Measurements from ENCODE around the gene SVIL.
"Not testable (repeated sequence)": the region's sequence is repeated elsewhere in the genome, so short reads cannot be mapped to it uniquely, and the experiment has no call there.

Gene SVIL

GRCh38 chr10:29607576-29607975 is 27.2 kb downstream of the SVIL start:
- in situ Hi-C loops (cut with HindIII; ENCODE audit: low sequenced_read_pairs): no loop called here
- DNase-seq (ENCODE audit: low read depth): no peak
- TF ChIP-seq CTCF (IDR thresholded peaks at IDR 0.05; ENCODE audit: low read depth, low read length, missing control alignments): no peak
- H3K4me3 ChIP-seq (ENCODE audit: low read depth, low read length): no peak overlapping the region

- H3K4me3 ChIP-seq (ENCODE audit: low read depth, low read length); in situ Hi-C loops (cut with HindIII; ENCODE audit: low sequenced_read_pairs); DNase-seq (ENCODE audit: low read depth): not testable (repeated sequence)
Measured at GRCh38 chr10:29606693-29607092, 28.1 kb downstream of the SVIL start.

GRCh38 chr10:29604291-29604825 is 30.4 kb downstream of the SVIL start:
- in situ Hi-C loops (cut with HindIII; ENCODE audit: low sequenced_read_pairs): no loop called here
- DNase-seq (ENCODE audit: low read depth): no peak
- no peak for TF ChIP-seq CTCF (IDR thresholded peaks at IDR 0.05; ENCODE audit: low read depth, low read length, missing control alignments)
- H3K4me3 ChIP-seq (ENCODE audit: low read depth, low read length): no peak overlapping the region

GRCh38 chr10:29603223-29603896 is 31.4 kb downstream of the SVIL start:
- no peak overlapping the region for H3K4me3 ChIP-seq (ENCODE audit: low read depth, low read length)
- DNase-seq (ENCODE audit: low read depth): no peak
- no peak for TF ChIP-seq CTCF (IDR thresholded peaks at IDR 0.05; ENCODE audit: low read depth, low read length, missing control alignments)
- in situ Hi-C loops (cut with HindIII; ENCODE audit: low sequenced_read_pairs): no loop called here

- in situ Hi-C loops (cut with HindIII; ENCODE audit: low sequenced_read_pairs): no loop called here
- no peak overlapping the region for H3K4me3 ChIP-seq (ENCODE audit: low read depth, low read length)
- DNase-seq (ENCODE audit: low read depth): peak; percentile 74
- no peak for TF ChIP-seq CTCF (IDR thresholded peaks at IDR 0.05; ENCODE audit: low read depth, low read length, missing control alignments)
Measured at GRCh38 chr10:29600821-29601220, 34.0 kb downstream of the SVIL start.

GRCh38 chr10:29600067-29600466 is 34.7 kb downstream of the SVIL start:
- H3K4me3 ChIP-seq (ENCODE audit: low read depth, low read length): no peak overlapping the region
- no peak for TF ChIP-seq CTCF (IDR thresholded peaks at IDR 0.05; ENCODE audit: low read depth, low read length, missing control alignments)
- no peak for DNase-seq (ENCODE audit: low read depth)
- in situ Hi-C loops (cut with HindIII; ENCODE audit: low sequenced_read_pairs): no loop called here

- in situ Hi-C loops (cut with HindIII; ENCODE audit: low sequenced_read_pairs): no loop called here
- H3K4me3 ChIP-seq (ENCODE audit: low read depth, low read length): no peak overlapping the region
- no peak for TF ChIP-seq CTCF (IDR thresholded peaks at IDR 0.05; ENCODE audit: low read depth, low read length, missing control alignments)
- peak; percentile 12 for DNase-seq (ENCODE audit: low read depth)
Measured at GRCh38 chr10:29598851-29599311, 35.9 kb downstream of the SVIL start.
